IPS-18c (cell line): ENCODE measurements around the gene CHERP.
"Not testable (repeated sequence)": the region's sequence is repeated elsewhere in the genome, so short reads cannot be mapped to it uniquely, and the experiment has no call there.

Source experiments
- H3K4me3 ChIP-seq: 2 replicates; pipeline ENCODE4 v1.7.0; 2013; ENCODE audit warnings: low read depth, mild to moderate bottlenecking, low read length, moderate library complexity; ENCODE audit not compliant: insufficient read depth
- H3K9me3 ChIP-seq: one replicate; pipeline ENCODE4 v1.6.1; 2013; ENCODE audit warnings: mild to moderate bottlenecking, low read length, moderate library complexity; ENCODE audit not compliant: control insufficient read depth, insufficient read depth

Gene CHERP

GRCh38 chr19:16562608-16563025 is 20.4 kb upstream of the CHERP start:
- Histone ChIP-seq H3K9me3 (no peaks in the 10 kb centered on the region), H3K4me3 (no peak overlapping the region)

GRCh38 chr19:16561382-16561781 is 19.1 kb upstream of the CHERP start:
- Histone ChIP-seq H3K4me3 (no peak overlapping the region), H3K9me3 (no peaks in the 10 kb centered on the region)

- no peak overlapping the region for H3K4me3 ChIP-seq
- H3K9me3 ChIP-seq, result no peaks in the 10 kb centered on the region
Observed at GRCh38 chr19:16559780-16560276, 17.6 kb upstream of the CHERP start.

GRCh38 chr19:16554776-16555175 is 12.5 kb upstream of the CHERP start:
- no peaks in the 10 kb centered on the region for H3K9me3 ChIP-seq
- H3K4me3 ChIP-seq, result no peak overlapping the region

GRCh38 chr19:16551902-16552301 is 9.7 kb upstream of the CHERP start:
- H3K9me3 ChIP-seq, H3K4me3 ChIP-seq: not testable (repeated sequence)

GRCh38 chr19:16548956-16549355 is 6.7 kb upstream of the CHERP start:
- no peak overlapping the region for H3K4me3 ChIP-seq

GRCh38 chr19:16544473-16545231 is 2.4 kb upstream of the CHERP start:
- H3K4me3 ChIP-seq, result no peak overlapping the region
- peaks cover 4% of the 10 kb centered on the region for H3K9me3 ChIP-seq

More at GRCh38 chr19:16548956-16549355, 6.7 kb upstream of the CHERP start:
- no peaks in the 10 kb centered on the region for H3K9me3 ChIP-seq

GRCh38 chr19:16543734-16544133 is 1.5 kb upstream of the CHERP start:
- H3K4me3 ChIP-seq, H3K9me3 ChIP-seq: not testable (repeated sequence)

GRCh38 chr19:16542910-16543472 is 754 bp upstream of the CHERP start:
- Histone ChIP-seq H3K9me3 (peaks cover 4% of the 10 kb centered on the region), H3K4me3 (peak overlapping the region; percentile 76)

- H3K4me3 ChIP-seq, result peak overlapping the region; percentile 76
- peaks cover 4% of the 10 kb centered on the region for H3K9me3 ChIP-seq
Observed at GRCh38 chr19:16541526-16542044, 652 bp downstream of the CHERP start.

GRCh38 chr19:16540948-16541347 is 1.3 kb downstream of the CHERP start:
- Histone ChIP-seq H3K9me3 (peaks cover 4% of the 10 kb centered on the region), H3K4me3 (peak overlapping the region; percentile 76)

- H3K9me3 ChIP-seq, result peaks cover 2% of the 10 kb centered on the region
Observed at GRCh38 chr19:16537111-16537510, 5.1 kb downstream of the CHERP start.

GRCh38 chr19:16536130-16536529 is 6.1 kb downstream of the CHERP start:
- H3K4me3 ChIP-seq, result no peak overlapping the region

More at GRCh38 chr19:16537111-16537510, 5.1 kb downstream of the CHERP start:
- H3K4me3 ChIP-seq, result no peak overlapping the region

GRCh38 chr19:16535381-16535780 is 6.9 kb downstream of the CHERP start:
- no peak overlapping the region for H3K4me3 ChIP-seq

More at GRCh38 chr19:16536130-16536529, 6.1 kb downstream of the CHERP start:
- peaks cover 2% of the 10 kb centered on the region for H3K9me3 ChIP-seq

GRCh38 chr19:16532440-16533234 is 9.6 kb downstream of the CHERP start:
- no peaks in the 10 kb centered on the region for H3K9me3 ChIP-seq
- H3K4me3 ChIP-seq, result no peak overlapping the region

More at GRCh38 chr19:16535381-16535780, 6.9 kb downstream of the CHERP start:
- peaks cover 2% of the 10 kb centered on the region for H3K9me3 ChIP-seq

GRCh38 chr19:16531380-16531669 is 10.9 kb downstream of the CHERP start:
- Histone ChIP-seq H3K4me3 (no peak overlapping the region), H3K9me3 (no peaks in the 10 kb centered on the region)

- Histone ChIP-seq H3K4me3 (no peak overlapping the region), H3K9me3 (no peaks in the 10 kb centered on the region)
Observed at GRCh38 chr19:16530540-16531379, 11.5 kb downstream of the CHERP start.
